Measurements from ENCODE around the gene BARX2.
"Not testable (repeated sequence)": the region's sequence is repeated elsewhere in the genome, so short reads cannot be mapped to it uniquely, and the experiment has no call there.

Gene BARX2

DNA sequence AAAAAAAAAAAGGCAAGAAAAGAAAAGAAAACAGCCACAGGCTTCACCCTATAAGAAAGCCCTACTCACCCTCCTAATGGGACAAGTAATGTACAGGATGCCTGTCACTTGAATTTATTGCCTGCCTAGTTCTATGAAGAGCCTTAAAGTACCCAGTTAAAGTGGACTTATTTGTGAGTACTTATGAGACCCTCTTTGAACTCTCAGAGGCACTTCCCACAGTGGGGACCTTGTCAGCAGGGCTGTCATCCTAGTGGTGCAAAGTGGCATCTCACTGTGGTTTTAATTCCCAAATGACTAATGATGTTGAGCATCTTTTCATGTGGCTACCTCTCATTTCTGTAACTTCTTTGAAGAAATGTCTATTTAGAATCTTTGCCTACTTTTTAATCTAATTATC is 41.8 kb upstream of the BARX2 start:
- CTCF ChIA-PET: interaction anchor here (0.6 to 0.7 kb wide), 8 partner anchors 12 to 431 kb away, joined by 3 to 6 read pairs (median 4); no protein-coding TSS in a partner anchor
- POLR2A ChIA-PET (ENCODE audit: low non-redundant PET): no interaction called here
- DNase-seq (ENCODE audit: low spot score): no peak
- H3K27ac ChIP-seq: no peak overlapping the region
- no peak for TF ChIP-seq CTCF (conservative IDR thresholded peaks at IDR 0.05; ENCODE audit: low read depth)

DNA sequence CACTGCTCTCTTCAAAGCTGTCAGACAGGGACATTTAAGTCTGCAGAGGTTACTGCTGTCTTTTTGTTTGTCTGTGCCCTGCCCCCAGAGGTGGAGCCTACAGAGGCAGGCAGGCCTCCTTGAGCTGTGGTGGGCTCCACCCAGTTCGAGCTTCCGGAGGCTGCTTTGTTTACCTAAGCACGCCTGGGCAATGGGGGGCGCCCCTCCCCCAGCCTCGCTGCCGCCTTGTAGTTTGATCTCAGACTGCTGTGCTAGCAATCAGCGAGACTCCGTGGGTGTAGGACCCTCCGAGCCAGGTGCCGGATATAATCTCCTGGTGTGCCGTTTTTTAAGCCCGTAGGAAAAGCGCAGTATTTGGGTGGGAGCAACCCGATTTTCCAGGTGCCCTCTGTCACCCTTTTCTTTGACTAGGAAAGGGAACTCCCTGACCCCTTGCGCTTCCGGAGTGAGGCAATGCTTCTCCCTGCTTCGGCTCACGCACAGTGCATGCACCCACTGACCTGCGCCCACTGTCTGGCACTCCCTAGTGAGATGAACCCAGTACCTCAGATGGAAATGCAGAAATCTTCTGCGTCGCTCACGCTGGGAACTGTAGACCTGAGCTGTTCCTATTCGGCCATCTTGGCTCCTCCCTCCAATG is 31.2 kb upstream of the BARX2 start:
- POLR2A ChIA-PET (ENCODE audit: low non-redundant PET): not testable (repeated sequence)

DNA sequence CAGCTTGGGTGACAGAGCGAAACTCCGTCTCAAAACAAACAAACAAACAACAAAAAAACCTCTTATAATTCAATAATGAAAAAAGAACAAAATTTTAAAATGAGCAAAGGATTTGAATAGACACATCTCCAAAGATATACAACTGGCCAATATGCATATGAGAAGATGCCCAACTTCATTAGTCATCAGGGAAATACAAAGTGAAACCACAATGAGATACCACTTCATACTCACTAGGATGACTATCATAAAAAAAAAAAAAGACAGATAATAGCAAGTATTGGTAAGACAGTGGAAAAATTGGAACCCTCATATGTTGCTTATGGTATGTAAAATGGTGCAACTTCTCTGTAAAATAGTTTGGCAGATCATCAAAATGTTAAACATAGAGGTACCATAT is 28.7 kb upstream of the BARX2 start:
- DNase-seq (ENCODE audit: low spot score): no peak
- POLR2A ChIA-PET (ENCODE audit: low non-redundant PET): no interaction called here
- CTCF ChIA-PET: interaction anchor here (0.6 kb wide), 1 partner anchor 12 kb away, joined by 4 read pairs; no protein-coding TSS in a partner anchor
- no peak for TF ChIP-seq CTCF (conservative IDR thresholded peaks at IDR 0.05; ENCODE audit: low read depth)
- no peak overlapping the region for H3K27ac ChIP-seq

More for the DNA sequence above, 31.2 kb upstream of the BARX2 start:
- DNase-seq (ENCODE audit: low spot score); H3K27ac ChIP-seq: not testable (repeated sequence)
- CTCF ChIA-PET: interaction anchor here (0.5 kb wide), 1 partner anchor 10 kb away, joined by 4 read pairs; no protein-coding TSS in a partner anchor

DNA sequence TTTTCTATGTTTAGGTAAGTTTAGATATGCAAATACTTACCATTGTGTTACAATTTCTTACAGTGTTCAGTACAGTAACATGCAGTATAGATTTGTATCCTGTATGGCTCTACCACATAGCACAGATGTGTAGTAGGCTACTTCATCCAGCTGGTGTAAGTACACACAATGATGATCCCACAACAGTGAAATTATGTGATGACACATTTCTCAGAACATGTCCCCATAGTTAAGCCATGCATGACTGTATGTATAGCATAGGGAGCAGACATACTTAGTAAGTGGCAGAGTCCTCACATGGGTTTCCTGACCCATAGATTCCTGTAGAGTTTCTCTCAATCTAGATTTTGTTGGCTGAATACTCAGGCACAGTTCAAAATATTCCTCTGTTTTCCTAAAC is 26.8 kb upstream of the BARX2 start:
- TF ChIP-seq CTCF (conservative IDR thresholded peaks at IDR 0.05; ENCODE audit: low read depth): no peak
- H3K27ac ChIP-seq: no peak overlapping the region
- ChIA-PET CTCF (interaction anchor here (0.8 to 1.7 kb wide), 2 partner anchors 12 to 17 kb away, joined by 3 to 4 read pairs; no protein-coding TSS in a partner anchor), POLR2A (ENCODE audit: low non-redundant PET) (no interaction called here)
- DNase-seq (ENCODE audit: low spot score): no peak

DNA sequence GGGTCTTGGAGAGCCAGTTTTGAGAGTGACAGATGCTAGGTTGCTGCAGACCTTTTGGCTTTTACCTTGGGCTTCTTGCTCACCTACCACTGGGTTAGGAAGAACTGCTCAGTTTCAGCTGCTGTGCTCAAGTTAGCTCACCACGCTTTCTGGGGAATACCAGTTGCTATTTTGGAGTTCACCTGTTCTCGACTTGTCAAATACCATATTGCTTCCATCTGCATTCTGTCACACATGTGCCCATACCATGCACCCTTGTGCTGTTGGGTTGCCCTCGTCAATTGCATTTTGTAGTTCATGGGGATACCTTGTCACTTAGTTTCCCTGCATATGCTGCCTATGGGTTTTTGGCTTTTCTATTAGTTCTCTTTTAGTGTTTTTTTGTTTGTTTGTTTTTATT is 23.0 kb upstream of the BARX2 start:
- no peak for DNase-seq (ENCODE audit: low spot score)
- H3K27ac ChIP-seq: no peak overlapping the region
- no peak for TF ChIP-seq CTCF (conservative IDR thresholded peaks at IDR 0.05; ENCODE audit: low read depth)
- ChIA-PET CTCF (no interaction called here), POLR2A (ENCODE audit: low non-redundant PET) (no interaction called here)

DNA sequence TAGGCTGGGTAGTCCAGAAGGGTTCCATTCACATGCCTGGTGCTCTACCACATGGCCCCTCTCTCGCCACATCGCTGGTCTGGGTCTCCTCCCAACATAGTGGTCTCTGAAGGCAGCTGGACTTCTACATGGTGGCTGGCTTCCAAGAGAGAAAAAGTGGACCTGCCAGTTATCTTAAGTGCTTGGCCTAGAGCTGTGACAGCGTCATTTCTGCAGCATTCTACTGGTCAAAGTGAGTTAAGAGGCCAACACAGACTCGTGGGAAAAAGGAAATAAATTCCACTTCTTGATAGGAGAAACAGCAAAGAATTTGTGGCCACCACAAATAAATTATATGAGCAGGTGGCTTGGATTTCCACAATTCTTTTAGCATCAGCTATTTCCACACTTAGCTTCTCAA is 21.0 kb upstream of the BARX2 start:
- POLR2A ChIA-PET (ENCODE audit: low non-redundant PET): no interaction called here
- CTCF ChIA-PET: interaction anchor here (0.8 to 2.0 kb wide), 3 partner anchors 9 to 401 kb away, joined by 3 to 4 read pairs (median 4); no protein-coding TSS in a partner anchor

More for the DNA sequence above, 21.0 kb upstream of the BARX2 start:
- no peak for DNase-seq (ENCODE audit: low spot score)
- TF ChIP-seq CTCF (conservative IDR thresholded peaks at IDR 0.05; ENCODE audit: low read depth): no peak
- no peak overlapping the region for H3K27ac ChIP-seq
